Neural cell (in vitro differentiated cells): ENCODE measurements around the gene CA12. TPM values are rescaled to one million over a fixed set of nuclear protein-coding genes. Genes with fewer than 3 reads are reported as not detected.

ENCODE experiments used
- H2AFZ ChIP-seq: fragments of 200-600, 300-800 bp; sonication (generic), shearing (Covaris generic); 2 replicates; pipeline ENCODE4 v1.6.0; 2014; ENCODE audit warnings: low read depth, mild to moderate bottlenecking, antibody characterized with exemption, low read length, moderate library complexity
- H3F3A ChIP-seq: fragments of 200-600 bp; shearing (Covaris generic); 2 replicates; pipeline ENCODE4 v1.6.1; 2016; ENCODE audit warnings: mild to moderate bottlenecking, moderate library complexity, mixed read lengths, antibody characterized with exemption, low read length; ENCODE audit not compliant: insufficient read depth, poor library complexity, severe bottlenecking
- H3K27ac ChIP-seq: fragments of 200-600, 300-800 bp; sonication (generic), shearing (Covaris generic); 2 replicates; pipeline ENCODE4 v1.5.1; 2014; ENCODE audit warnings: mild to moderate bottlenecking, low read length, moderate library complexity
- H3K27me3 ChIP-seq: fragments of 300-800, 200-600 bp; sonication (generic), shearing (Covaris generic); 2 replicates; pipeline ENCODE4 v1.6.0; 2014; ENCODE audit warnings: mild to moderate bottlenecking, low read depth, low read length, moderate library complexity; ENCODE audit not compliant: insufficient read depth
- H3K36me3 ChIP-seq: fragments of 300-800, 200-600 bp; sonication (generic), shearing (Covaris generic); 2 replicates; pipeline ENCODE4 v1.5.1; 2014; ENCODE audit warnings: mild to moderate bottlenecking, antibody characterized with exemption, low read length, moderate library complexity; ENCODE audit not compliant: insufficient read depth
- H3K4me2 ChIP-seq: fragments of 300-800, 200-600 bp; sonication (generic), shearing (Covaris generic); 2 replicates; pipeline ENCODE4 v1.6.0; 2014; ENCODE audit warnings: mild to moderate bottlenecking, low read length
- H3K4me3 ChIP-seq: fragments of 300-800, 200-600 bp; sonication (generic), shearing (Covaris generic); 2 replicates; pipeline ENCODE4 v1.5.1; 2014; ENCODE audit warnings: mild to moderate bottlenecking, low read length, moderate library complexity
- H3K79me2 ChIP-seq: fragments of 200-600 bp; shearing (Covaris generic); replicated peaks from 2 replicates; pipeline ENCODE4 v1.6.0; 2014; ENCODE audit warnings: mild to moderate bottlenecking, low read length, moderate library complexity; ENCODE audit not compliant: insufficient read depth
- H3K9ac ChIP-seq: fragments of 300-800, 200-600 bp; sonication (generic), shearing (Covaris generic); 2 replicates; pipeline ENCODE4 v1.6.1; 2016; ENCODE audit warnings: mild to moderate bottlenecking, low read length, mixed read lengths
- H3K9me2 ChIP-seq: fragments of 200-600 bp; shearing (Covaris generic); 2 replicates; pipeline ENCODE4 v1.6.1; 2016; ENCODE audit warnings: mild to moderate bottlenecking, low read length, mixed read lengths; ENCODE audit not compliant: insufficient read depth
- H3K9me3 ChIP-seq: fragments of 200-600, 300-800 bp; sonication (generic), shearing (Covaris generic); 2 replicates; pipeline ENCODE4 v1.6.1; 2016; ENCODE audit warnings: mild to moderate bottlenecking, mixed run types, low read length, moderate library complexity, mixed read lengths
- H4K20me1 ChIP-seq: fragments of 200-600 bp; shearing (Covaris generic); 2 replicates; pipeline ENCODE4 v1.6.1; 2016; ENCODE audit warnings: mild to moderate bottlenecking, mixed run types; ENCODE audit not compliant: insufficient read depth
- EP300 ChIP-seq: fragments of 450-650 bp; conservative IDR thresholded peaks from 2 replicates; pipeline ENCODE4 v1.6.1; 2014; ENCODE audit warnings: antibody characterized with exemption, mild to moderate bottlenecking, moderate library complexity; ENCODE audit not compliant: poor library complexity, severe bottlenecking
- EZH2 ChIP-seq: fragments of 200-600, 300-800 bp; shearing (Covaris generic), sonication (generic); IDR thresholded peaks from 2 replicates; pipeline ENCODE4 v1.6.1; 2014; ENCODE audit warnings: antibody characterized with exemption, low read length, borderline replicate concordance, mild to moderate bottlenecking; ENCODE audit not compliant: insufficient read depth, poor library complexity, severe bottlenecking
- MXI1 ChIP-seq: fragments of 450-650 bp; conservative IDR thresholded peaks from 2 replicates; pipeline ENCODE4 v1.6.1; 2014; ENCODE audit warnings: antibody characterized with exemption, mild to moderate bottlenecking; ENCODE audit not compliant: poor library complexity, severe bottlenecking
- POLR2AphosphoS5 ChIP-seq: IDR thresholded peaks from 2 replicates; pipeline ENCODE4 v1.6.1; 2012
- RAD21 ChIP-seq: fragments of 450-650 bp; conservative IDR thresholded peaks from 2 replicates; pipeline ENCODE4 v1.6.1; 2014; ENCODE audit warnings: antibody characterized with exemption, mild to moderate bottlenecking, moderate library complexity
- SMC3 ChIP-seq: fragments of 450-650 bp; conservative IDR thresholded peaks from 2 replicates; pipeline ENCODE4 v1.6.1; 2014; ENCODE audit warnings: antibody characterized with exemption, mild to moderate bottlenecking, moderate library complexity; ENCODE audit not compliant: poor library complexity
- TAF1 ChIP-seq: IDR thresholded peaks from 2 replicates; pipeline ENCODE4 v1.6.1; 2012; ENCODE audit warnings: low read depth
- polyA plus RNA-seq: library from polyadenylated mRNA; depleted of rRNA; stranded (reverse); fragments of >200 nt; gene quantifications from 2 replicates; pipeline ENCODE4 v1.2.3, GENCODE V29; 2014
- TF ChIP-seq, protein P1 (sequence below): fragments of 450-650 bp; IDR thresholded peaks from 2 replicates; pipeline ENCODE4 v1.5.1; 2014; ENCODE audit warnings: antibody characterized with exemption, mild to moderate bottlenecking, moderate library complexity; ENCODE audit not compliant: poor library complexity, severe bottlenecking
- TF ChIP-seq, protein P2 (sequence below): IDR thresholded peaks from 2 replicates; pipeline ENCODE4 v1.6.1; 2012; ENCODE audit warnings: borderline replicate concordance

CA12 gene
- polyA plus RNA-seq, 1 donor from 2014 or later: 0.11 TPM

DNA sequence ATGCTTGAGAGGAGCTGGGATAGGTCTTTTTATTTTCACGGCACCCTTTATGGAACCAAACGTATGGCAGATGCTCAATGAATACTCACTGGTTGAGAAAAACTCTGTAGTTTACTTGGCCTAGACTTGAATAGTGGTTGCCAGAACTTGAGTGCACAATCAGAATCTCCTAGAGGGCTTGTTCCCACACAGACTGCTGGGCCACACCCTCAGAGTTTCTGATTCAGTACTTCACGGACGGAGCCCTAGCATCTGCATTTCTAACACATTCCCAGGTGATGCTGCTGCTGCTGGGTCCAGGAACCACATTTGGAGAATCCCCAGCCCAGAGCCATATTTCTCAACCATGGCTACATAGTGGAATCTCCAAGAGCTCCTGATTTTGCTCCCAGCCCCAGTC, 24.6 kb downstream of the CA12 start:
- Histone ChIP-seq H3K27me3 (no peaks in the 10 kb centered on the region), H2AFZ (no peak overlapping the region), H3K4me2 (no peak overlapping the region), H3K4me3 (no peak overlapping the region), H3K9me3 (no peaks in the 10 kb centered on the region), H3F3A (no peaks in the 10 kb centered on the region), H3K9ac (no peak overlapping the region), H4K20me1 (no peaks in the 10 kb centered on the region), H3K9me2 (no peaks in the 10 kb centered on the region), H3K36me3 (no peaks in the 10 kb centered on the region), H3K27ac (no peak overlapping the region), H3K79me2 (no peaks in the 10 kb centered on the region)
- TF ChIP-seq, protein P1, sequence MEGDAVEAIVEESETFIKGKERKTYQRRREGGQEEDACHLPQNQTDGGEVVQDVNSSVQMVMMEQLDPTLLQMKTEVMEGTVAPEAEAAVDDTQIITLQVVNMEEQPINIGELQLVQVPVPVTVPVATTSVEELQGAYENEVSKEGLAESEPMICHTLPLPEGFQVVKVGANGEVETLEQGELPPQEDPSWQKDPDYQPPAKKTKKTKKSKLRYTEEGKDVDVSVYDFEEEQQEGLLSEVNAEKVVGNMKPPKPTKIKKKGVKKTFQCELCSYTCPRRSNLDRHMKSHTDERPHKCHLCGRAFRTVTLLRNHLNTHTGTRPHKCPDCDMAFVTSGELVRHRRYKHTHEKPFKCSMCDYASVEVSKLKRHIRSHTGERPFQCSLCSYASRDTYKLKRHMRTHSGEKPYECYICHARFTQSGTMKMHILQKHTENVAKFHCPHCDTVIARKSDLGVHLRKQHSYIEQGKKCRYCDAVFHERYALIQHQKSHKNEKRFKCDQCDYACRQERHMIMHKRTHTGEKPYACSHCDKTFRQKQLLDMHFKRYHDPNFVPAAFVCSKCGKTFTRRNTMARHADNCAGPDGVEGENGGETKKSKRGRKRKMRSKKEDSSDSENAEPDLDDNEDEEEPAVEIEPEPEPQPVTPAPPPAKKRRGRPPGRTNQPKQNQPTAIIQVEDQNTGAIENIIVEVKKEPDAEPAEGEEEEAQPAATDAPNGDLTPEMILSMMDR: no peak
- no peak for TF ChIP-seq MXI1
- TF ChIP-seq RAD21: no peak
- no peak for TF ChIP-seq TAF1
- no peak for TF ChIP-seq SMC3
- no peak for TF ChIP-seq POLR2AphosphoS5
- TF ChIP-seq EZH2: no peak
- TF ChIP-seq, protein P2, sequence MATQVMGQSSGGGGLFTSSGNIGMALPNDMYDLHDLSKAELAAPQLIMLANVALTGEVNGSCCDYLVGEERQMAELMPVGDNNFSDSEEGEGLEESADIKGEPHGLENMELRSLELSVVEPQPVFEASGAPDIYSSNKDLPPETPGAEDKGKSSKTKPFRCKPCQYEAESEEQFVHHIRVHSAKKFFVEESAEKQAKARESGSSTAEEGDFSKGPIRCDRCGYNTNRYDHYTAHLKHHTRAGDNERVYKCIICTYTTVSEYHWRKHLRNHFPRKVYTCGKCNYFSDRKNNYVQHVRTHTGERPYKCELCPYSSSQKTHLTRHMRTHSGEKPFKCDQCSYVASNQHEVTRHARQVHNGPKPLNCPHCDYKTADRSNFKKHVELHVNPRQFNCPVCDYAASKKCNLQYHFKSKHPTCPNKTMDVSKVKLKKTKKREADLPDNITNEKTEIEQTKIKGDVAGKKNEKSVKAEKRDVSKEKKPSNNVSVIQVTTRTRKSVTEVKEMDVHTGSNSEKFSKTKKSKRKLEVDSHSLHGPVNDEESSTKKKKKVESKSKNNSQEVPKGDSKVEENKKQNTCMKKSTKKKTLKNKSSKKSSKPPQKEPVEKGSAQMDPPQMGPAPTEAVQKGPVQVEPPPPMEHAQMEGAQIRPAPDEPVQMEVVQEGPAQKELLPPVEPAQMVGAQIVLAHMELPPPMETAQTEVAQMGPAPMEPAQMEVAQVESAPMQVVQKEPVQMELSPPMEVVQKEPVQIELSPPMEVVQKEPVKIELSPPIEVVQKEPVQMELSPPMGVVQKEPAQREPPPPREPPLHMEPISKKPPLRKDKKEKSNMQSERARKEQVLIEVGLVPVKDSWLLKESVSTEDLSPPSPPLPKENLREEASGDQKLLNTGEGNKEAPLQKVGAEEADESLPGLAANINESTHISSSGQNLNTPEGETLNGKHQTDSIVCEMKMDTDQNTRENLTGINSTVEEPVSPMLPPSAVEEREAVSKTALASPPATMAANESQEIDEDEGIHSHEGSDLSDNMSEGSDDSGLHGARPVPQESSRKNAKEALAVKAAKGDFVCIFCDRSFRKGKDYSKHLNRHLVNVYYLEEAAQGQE: no peak
- no peak for TF ChIP-seq EP300

DNA sequence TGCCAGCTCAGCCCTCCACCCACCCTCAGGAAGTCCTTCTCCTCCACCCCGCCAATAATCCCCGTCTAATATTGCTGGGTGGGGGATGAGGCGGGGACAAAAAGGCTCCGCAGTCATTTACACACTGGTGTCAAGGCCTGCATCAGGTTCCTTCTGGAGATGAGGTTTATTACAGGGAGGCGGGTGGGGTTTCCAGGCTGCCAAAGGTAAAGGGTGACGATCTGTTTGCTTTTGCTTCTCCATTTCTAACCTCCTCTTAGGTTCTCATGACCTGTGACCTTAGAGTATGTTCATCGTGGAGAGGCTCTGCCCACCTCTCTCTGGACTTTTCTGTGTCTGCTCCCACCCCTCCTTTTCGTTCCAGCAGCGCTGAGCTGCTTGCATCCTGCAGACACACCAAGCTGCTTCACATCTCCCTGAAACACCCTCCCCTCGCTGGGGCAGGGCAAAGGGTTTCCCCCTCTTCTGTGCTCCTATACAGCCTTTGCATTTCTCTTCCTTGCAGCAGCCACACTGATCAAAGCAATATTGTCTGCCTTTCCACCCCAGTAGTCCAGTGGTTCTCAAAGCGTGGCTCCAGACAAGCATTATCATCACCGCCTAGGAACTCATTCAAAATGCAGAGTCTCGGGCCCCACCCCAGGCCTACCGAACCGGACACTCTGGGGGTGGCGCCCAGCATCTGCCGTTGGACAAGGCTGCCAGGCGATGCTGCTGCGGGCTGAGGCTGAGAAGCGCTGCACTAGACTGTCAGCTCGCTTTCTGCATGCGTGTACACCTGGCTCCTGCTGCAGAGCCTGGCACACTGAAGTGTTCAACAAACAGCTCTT, 26.6 kb downstream of the CA12 start:
- no peak for TF ChIP-seq RAD21
- TF ChIP-seq EZH2: no peak
- TF ChIP-seq POLR2AphosphoS5: no peak
- TF ChIP-seq TAF1: no peak
- no peak for TF ChIP-seq MXI1
- TF ChIP-seq, protein P1: no peak
- no peak for TF ChIP-seq EP300
- TF ChIP-seq, protein P2: no peak
- TF ChIP-seq SMC3: no peak
- H3K4me2 ChIP-seq: no peak overlapping the region
- no peaks in the 10 kb centered on the region for H3K79me2 ChIP-seq
- H3K9ac ChIP-seq: no peak overlapping the region
- H3K4me3 ChIP-seq: no peak overlapping the region
- H2AFZ ChIP-seq: no peak overlapping the region
- H3F3A ChIP-seq: no peaks in the 10 kb centered on the region
- H4K20me1 ChIP-seq: no peaks in the 10 kb centered on the region
- H3K9me3 ChIP-seq: no peaks in the 10 kb centered on the region
- H3K27ac ChIP-seq: no peak overlapping the region
- no peaks in the 10 kb centered on the region for H3K36me3 ChIP-seq
- no peaks in the 10 kb centered on the region for H3K9me2 ChIP-seq
- no peaks in the 10 kb centered on the region for H3K27me3 ChIP-seq
